ENCODE results near the gene UNC13A. TPM values are rescaled to one million over a fixed set of nuclear protein-coding genes. Genes with fewer than 3 reads are reported as not detected.

The UNC13A gene
- polyA plus RNA-seq (7.8 and 7.9 TPM in 2 replicates), polyA minus RNA-seq (30.9 and 33.2 TPM in 2 replicates)

DNA sequence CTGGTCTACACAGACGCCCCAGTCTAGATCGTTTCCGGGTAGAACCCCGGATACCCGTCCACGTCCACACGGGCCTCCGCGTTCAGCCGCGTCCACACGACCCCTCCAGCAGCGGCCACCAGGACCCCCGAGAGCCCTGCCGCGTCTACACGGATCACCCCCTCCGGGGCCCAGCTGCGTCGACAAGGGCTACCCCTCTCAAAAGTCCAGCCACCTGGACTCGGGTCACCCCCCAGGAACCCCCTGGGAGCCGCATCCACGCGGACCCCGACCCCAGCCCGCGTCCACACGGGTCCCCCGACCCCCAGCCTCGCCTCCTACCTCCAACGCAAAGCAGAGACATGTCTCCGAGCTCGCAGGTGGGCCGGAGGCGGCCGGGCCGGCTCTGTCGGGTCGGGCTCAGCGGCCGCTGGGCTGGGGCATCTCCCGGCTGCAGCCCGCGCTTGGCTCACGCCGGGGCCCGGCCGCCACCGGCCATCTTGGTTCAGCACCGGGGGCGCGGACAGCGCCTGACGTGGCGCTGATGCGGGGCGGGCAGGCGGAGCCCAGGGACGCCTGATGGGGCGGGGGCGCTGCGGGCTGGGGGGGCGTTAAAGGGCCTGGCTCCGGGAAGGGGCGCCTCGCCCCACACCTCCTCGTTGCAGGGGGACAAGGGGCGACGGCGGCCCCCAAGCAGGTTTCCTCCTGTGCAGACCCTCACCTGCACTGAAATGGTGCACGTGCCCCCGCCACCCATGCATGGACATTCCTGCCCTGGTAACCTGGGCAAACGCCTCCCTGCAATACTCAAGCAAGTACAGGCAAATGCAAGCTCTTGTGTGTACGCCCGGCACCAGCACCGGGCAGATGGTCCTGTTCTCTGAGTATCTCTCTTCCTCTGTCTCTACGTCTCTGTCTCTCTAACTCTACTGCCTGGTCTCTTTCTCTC is at the start of gene UNC13A:
Gene UNC13A, minus strand, starts transcription at position 498 of the 928 bp plus-strand sequence. Its CDS starts 155 bp downstream, at position 343.
- Histone ChIP-seq H3K27ac (ENCODE audit: low read length) (peak within 1 kb of the TSS; percentile 63), H3K4me3 (ENCODE audit: low read length) (peak within 1 kb of the TSS; percentile 99), H2AFZ (ENCODE audit: low read depth, low read length) (peak within 1 kb of the TSS; percentile 85), H3K9me2 (ENCODE audit: insufficient read depth, low read length) (no peaks in the 10 kb centered on the region), H3K9ac (ENCODE audit: low read length) (peak within 1 kb of the TSS; percentile 89), H3K27me3 (ENCODE audit: insufficient read depth, low read depth, low read length) (no peaks in the 10 kb centered on the region), H3K9me3 (ENCODE audit: low read length) (no peaks in the 10 kb centered on the region), H3K79me2 (replicated peaks; ENCODE audit: insufficient read depth, low read length) (no peaks in the 10 kb centered on the region), H3K4me2 (ENCODE audit: low read length) (peak within 1 kb of the TSS; percentile 76), H3F3A (ENCODE audit: insufficient read depth, low read length, poor library complexity, severe bottlenecking) (no peaks in the 10 kb centered on the region), H3K36me3 (ENCODE audit: insufficient read depth, low read length) (no peaks in the 10 kb centered on the region), H4K20me1 (ENCODE audit: insufficient read depth) (no peaks in the 10 kb centered on the region)
- TF ChIP-seq TAF1 (IDR thresholded peaks at IDR 0.05; ENCODE audit: low read depth), result peak; percentile 21
- TF ChIP-seq POLR2AphosphoS5 (IDR thresholded peaks at IDR 0.05), result peak; percentile 62
- TF ChIP-seq RAD21 (conservative IDR thresholded peaks at IDR 0.05), result peak; percentile 4
- no peak for TF ChIP-seq EP300 (conservative IDR thresholded peaks at IDR 0.05; ENCODE audit: poor library complexity, severe bottlenecking)
- TF ChIP-seq SMC3 (conservative IDR thresholded peaks at IDR 0.05; ENCODE audit: poor library complexity), result peak; percentile 6
- TF ChIP-seq REST (IDR thresholded peaks at IDR 0.05; ENCODE audit: borderline replicate concordance), result peak; percentile 95
- TF ChIP-seq CTCF (IDR thresholded peaks at IDR 0.05; ENCODE audit: poor library complexity, severe bottlenecking), result no peak
- no peak for TF ChIP-seq EZH2 (IDR thresholded peaks at IDR 0.05; ENCODE audit: borderline replicate concordance, insufficient read depth, low read length, poor library complexity, severe bottlenecking)
- TF ChIP-seq MXI1 (conservative IDR thresholded peaks at IDR 0.05; ENCODE audit: poor library complexity, severe bottlenecking), result peak; percentile 64

- Histone ChIP-seq H3K79me2 (replicated peaks; ENCODE audit: insufficient read depth, low read length) (no peaks in the 10 kb centered on the region), H3K27me3 (ENCODE audit: insufficient read depth, low read depth, low read length) (no peaks in the 10 kb centered on the region), H2AFZ (ENCODE audit: low read depth, low read length) (no peak overlapping the region), H3K4me3 (ENCODE audit: low read length) (no peak overlapping the region), H3K27ac (ENCODE audit: low read length) (no peak overlapping the region), H3K9me2 (ENCODE audit: insufficient read depth, low read length) (no peaks in the 10 kb centered on the region), H3K4me2 (ENCODE audit: low read length) (no peak overlapping the region), H4K20me1 (ENCODE audit: insufficient read depth) (no peaks in the 10 kb centered on the region), H3K9me3 (ENCODE audit: low read length) (peaks cover 3% of the 10 kb centered on the region), H3F3A (ENCODE audit: insufficient read depth, low read length, poor library complexity, severe bottlenecking) (no peaks in the 10 kb centered on the region), H3K9ac (ENCODE audit: low read length) (no peak overlapping the region), H3K36me3 (ENCODE audit: insufficient read depth, low read length) (no peaks in the 10 kb centered on the region)
- TF ChIP-seq EP300 (conservative IDR thresholded peaks at IDR 0.05; ENCODE audit: poor library complexity, severe bottlenecking), result no peak
- no peak for TF ChIP-seq TAF1 (IDR thresholded peaks at IDR 0.05; ENCODE audit: low read depth)
- TF ChIP-seq POLR2AphosphoS5 (IDR thresholded peaks at IDR 0.05), result no peak
- TF ChIP-seq REST (IDR thresholded peaks at IDR 0.05; ENCODE audit: borderline replicate concordance), result no peak
- no peak for TF ChIP-seq SMC3 (conservative IDR thresholded peaks at IDR 0.05; ENCODE audit: poor library complexity)
- TF ChIP-seq MXI1 (conservative IDR thresholded peaks at IDR 0.05; ENCODE audit: poor library complexity, severe bottlenecking), result no peak
- TF ChIP-seq RAD21 (conservative IDR thresholded peaks at IDR 0.05), result no peak
- TF ChIP-seq CTCF (IDR thresholded peaks at IDR 0.05; ENCODE audit: poor library complexity, severe bottlenecking), result no peak
- no peak for TF ChIP-seq EZH2 (IDR thresholded peaks at IDR 0.05; ENCODE audit: borderline replicate concordance, insufficient read depth, low read length, poor library complexity, severe bottlenecking)
Observed at GRCh38 chr19:17737690-17738153, 49.6 kb upstream of the UNC13A start.

Measured in neural cell (in vitro differentiated cells).